Natural killer cell treated with Interleukin-12 subunit alpha and Interleukin-12 subunit beta and Interleukin-15 and Interleukin-18, amount 100 ng/mL, for 72 hours (primary cell): ENCODE measurements around the gene COMMD6. TPM values are rescaled to one million over a fixed set of nuclear protein-coding genes. Genes with fewer than 3 reads are reported as not detected.

Experiments used
- ATAC-seq, 2 donors: fragments of 150-1000 bp; cut with Tn5 transposase in 1 of 2; sonication (Bioruptor Pico), chemical (Tn5 transposase) in 1 of 2; 2 replicates each; pipeline ENCODE4 v1.10.0; 2021
- DNase-seq: peaks from one replicate; pipeline ENCODE4 v3.0.0; 2022; ENCODE audit warnings: low spot score
- H3K27ac Mint-ChIP-seq, 2 donors: 1 replicate in 1 of 2; 2 replicates in 1 of 2; pipeline ENCODE4 v1.8.0; 2022; ENCODE audit warnings: mixed read lengths in 2 of 2, mild to moderate bottlenecking in 1 of 2, moderate library complexity in 1 of 2
- H3K27me3 Mint-ChIP-seq, 2 donors: 1 replicate in 1 of 2; 2 replicates in 1 of 2; pipeline ENCODE4 v1.8.0; 2022; ENCODE audit warnings: mixed read lengths in 2 of 2
- H3K36me3 Mint-ChIP-seq: one replicate; pipeline ENCODE4 v1.8.0; 2022; ENCODE audit warnings: mixed read lengths
- H3K4me1 Mint-ChIP-seq, 2 donors: 1 replicate in 1 of 2; 2 replicates in 1 of 2; pipeline ENCODE4 v1.8.0; 2022; ENCODE audit warnings: low read depth in 2 of 2, mixed read lengths in 2 of 2, mild to moderate bottlenecking in 1 of 2
- H3K4me3 Mint-ChIP-seq: one replicate; pipeline ENCODE4 v1.8.0; 2022; ENCODE audit warnings: mixed read lengths
- H3K9me3 Mint-ChIP-seq: 2 replicates; pipeline ENCODE4 v1.8.0; 2022; ENCODE audit warnings: mixed read lengths
- total RNA-seq, 2 donors: library from RNA; stranded (reverse); gene quantifications; one replicate each; pipeline ENCODE4 v1.2.3, GENCODE V29; 2022

Gene COMMD6
- total RNA-seq = 10 to 100 TPM; 65.4 to 89.6 TPM

DNA sequence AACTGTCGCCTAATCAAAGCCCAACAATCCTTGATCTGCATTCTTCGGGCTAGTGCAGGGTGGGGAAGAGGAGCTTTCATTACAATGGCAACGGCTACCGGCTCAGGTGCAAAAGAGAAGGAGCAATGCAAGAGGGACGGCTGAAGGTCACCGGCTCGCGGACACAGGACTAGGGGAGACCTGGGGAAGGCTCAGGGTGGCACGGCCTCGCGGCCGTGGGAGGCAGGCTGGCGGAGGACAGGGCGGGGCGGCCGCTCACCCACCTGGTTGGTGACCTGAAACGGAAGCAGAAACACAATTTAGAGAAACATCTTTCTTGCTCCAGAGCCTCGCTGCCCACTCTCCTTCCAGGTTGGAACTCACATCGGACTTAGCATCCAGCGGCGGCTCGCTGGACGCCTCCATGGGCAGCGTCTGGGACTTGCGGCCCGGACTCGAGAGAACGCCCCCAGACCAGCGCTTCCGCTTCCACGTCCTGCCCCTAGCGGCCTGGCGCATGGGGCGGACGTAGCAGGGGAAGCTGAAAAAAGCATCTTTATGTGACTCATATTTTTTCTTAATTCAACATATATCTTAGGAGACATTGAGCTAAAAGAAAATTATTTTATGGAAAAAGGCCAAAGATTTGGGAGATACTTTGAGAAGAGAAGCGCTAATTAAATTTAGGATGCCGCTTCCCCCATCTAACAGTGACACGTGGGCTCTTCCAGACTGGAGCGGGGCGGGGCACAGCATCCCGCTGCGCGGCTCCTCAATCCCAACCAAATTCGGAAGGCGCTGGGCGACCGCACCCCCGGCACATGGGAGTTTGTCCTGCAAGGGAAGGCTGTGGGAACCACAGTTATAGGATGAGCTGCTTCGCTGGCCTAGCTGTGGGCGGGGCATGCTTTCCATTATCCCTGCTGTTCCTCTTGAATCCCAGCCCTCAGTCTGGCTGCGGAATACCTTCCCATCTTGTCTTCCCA lies at the start of gene COMMD6:
Gene COMMD6 (minus strand): TSS at position 441 of the 965 bp plus-strand sequence. CDS start 36 bp downstream, at position 405.
- ATAC-seq = peak; percentile 97
- peak within 1 kb of the TSS; percentile 99 for H3K4me3 Mint-ChIP-seq
- DNase-seq = peak; percentile 83
- peak within 1 kb of the TSS; percentile 89 to 90 for H3K27ac Mint-ChIP-seq
- H3K9me3 Mint-ChIP-seq = no peaks in the 10 kb centered on the region
- H3K4me1 Mint-ChIP-seq = peaks cover 28 to 35% of the 10 kb centered on the region in 2 donors
- H3K27me3 Mint-ChIP-seq = no peaks in the 10 kb centered on the region
- H3K36me3 Mint-ChIP-seq = peaks cover 11% of the 10 kb centered on the region

DNA sequence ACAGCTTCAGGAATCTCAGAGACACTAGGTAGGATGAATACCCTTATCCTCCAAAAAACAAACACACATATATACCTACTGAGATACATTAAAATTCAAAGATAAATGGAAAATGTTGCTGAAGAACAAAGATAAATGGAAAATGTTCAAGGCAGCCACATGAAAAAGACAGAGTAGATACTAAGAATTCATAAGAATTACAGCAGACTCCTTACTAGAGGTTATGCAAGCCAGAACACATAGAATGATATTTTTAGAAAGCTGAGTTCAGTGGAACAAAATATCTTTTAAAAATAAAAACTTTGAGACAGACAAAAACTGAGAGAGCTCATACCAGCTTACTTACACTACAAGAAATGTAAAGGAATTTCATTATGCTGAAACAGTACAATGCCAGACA lies 47.5 kb upstream of the COMMD6 start:
- Mint-ChIP-seq H3K36me3 (peaks cover 27% of the 10 kb centered on the region), H3K9me3 (no peaks in the 10 kb centered on the region), H3K27me3 (no peaks in the 10 kb centered on the region), H3K4me1 (peaks cover 0 to 4% of the 10 kb centered on the region in 2 donors), H3K27ac (no peak overlapping the region), H3K4me3 (no peak overlapping the region)
- no peak for DNase-seq
- no peak for ATAC-seq

DNA sequence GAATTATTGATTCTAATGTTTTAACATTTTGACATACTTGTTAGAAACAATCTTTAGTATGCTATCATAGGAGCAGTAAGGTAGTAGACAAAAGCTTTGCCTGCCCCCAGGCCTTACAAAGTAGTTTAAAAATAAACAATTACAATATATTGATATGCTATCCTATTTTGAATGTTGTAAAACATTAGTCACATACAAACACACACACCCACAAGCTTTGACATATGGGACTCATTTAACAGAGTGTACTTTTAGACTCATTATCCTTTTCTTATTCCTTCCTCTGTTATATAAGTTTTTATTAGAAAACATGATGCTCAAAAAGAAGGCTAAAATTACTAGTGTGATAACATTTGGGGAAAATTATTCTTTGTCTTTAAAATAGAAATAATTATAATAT lies 45.5 kb upstream of the COMMD6 start:
- Mint-ChIP-seq H3K27ac (no peak overlapping the region), H3K9me3 (no peaks in the 10 kb centered on the region), H3K4me3 (no peak overlapping the region), H3K36me3 (peaks cover 22% of the 10 kb centered on the region), H3K4me1 (peaks cover 0 to 4% of the 10 kb centered on the region in 2 donors), H3K27me3 (no peaks in the 10 kb centered on the region)
- DNase-seq (no peak), ATAC-seq (no peak)

DNA sequence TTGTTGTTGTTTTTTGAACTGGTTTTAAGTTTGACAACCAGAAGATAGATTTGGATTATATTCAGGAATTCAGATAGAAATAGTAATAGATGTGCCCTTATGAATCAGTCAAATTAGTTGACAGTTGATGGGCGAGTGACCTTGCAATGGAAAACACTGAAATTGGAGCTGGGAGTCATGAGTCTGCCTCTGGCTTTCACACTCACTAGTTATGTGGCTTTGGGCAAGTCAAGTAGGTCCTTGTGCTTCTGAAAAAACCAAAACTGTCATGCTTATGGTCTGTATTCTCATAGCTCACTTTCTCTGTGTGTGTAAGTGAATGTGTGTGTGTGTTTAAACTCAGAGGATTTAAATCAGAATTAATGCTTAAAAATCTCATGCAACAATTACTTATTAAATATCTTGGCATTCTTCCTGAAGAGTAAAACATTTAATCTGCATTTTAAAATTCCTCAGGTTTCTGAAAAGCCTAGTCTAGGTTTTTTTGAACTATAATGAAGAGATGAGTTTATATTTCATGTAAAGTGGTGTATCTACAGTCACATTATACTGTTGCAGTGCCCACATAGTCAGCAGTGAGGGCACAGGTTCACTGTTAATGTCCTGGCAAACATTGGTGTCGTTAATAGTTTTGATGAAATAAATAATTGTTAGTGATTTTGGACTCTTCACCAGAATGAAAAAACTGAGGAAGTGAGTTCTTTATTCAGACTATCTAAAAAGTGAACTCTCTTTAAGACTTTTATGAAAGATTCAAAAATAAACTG lies 44.4 kb upstream of the COMMD6 start:
- ATAC-seq (no peak), DNase-seq (no peak)
- Mint-ChIP-seq H3K9me3 (no peaks in the 10 kb centered on the region), H3K4me1 (peaks cover 0 to 4% of the 10 kb centered on the region in 2 donors), H3K27me3 (no peaks in the 10 kb centered on the region), H3K27ac (no peak overlapping the region), H3K36me3 (peaks cover 22% of the 10 kb centered on the region), H3K4me3 (no peak overlapping the region)

DNA sequence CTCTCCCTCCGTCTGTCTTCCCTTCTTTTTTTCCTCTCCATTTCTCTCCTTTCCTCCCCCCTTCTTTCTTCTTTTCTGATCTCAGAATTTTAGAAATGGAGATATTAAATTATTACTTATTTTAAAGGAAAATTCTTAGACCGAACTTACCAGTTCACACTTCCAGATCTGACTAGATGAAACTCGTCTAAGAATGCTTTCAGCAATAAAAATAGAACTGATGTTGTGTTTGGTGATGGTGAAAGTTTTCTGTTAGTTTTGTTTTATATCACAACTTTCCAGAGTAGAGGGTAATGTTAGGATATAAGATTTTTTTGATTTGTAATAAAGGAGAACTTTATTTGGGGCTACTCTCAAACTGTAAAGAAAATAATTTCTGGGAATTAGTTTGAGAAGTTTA lies 41.9 kb upstream of the COMMD6 start:
- no peak overlapping the region for H3K27ac Mint-ChIP-seq
- peaks cover 0 to 4% of the 10 kb centered on the region in 2 donors for H3K4me1 Mint-ChIP-seq
- ATAC-seq (no peak), DNase-seq (no peak)
- H3K36me3 Mint-ChIP-seq = peaks cover 25% of the 10 kb centered on the region
- no peaks in the 10 kb centered on the region for H3K27me3 Mint-ChIP-seq
- H3K4me3 Mint-ChIP-seq = no peak overlapping the region
- no peaks in the 10 kb centered on the region for H3K9me3 Mint-ChIP-seq

DNA sequence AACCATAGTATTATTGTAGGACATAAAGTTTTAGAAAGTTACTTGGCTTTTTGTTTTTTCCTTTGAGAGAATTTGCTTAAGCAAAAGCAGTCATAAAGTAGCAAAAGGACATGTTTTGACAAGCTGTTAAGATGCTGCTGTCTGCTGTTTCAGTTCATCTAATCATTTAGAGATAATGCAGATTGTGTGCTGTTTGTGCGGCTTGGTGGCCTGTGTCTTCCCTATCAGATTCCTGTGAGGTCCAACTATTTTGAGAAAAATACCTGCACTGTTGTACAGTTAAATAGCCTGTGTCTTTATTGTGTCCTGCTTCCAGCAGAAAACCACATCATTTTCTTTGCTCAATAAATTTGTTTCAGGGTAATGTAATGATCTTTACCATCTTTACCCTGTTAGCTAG lies 31.9 kb upstream of the COMMD6 start:
- no peak overlapping the region for H3K27ac Mint-ChIP-seq
- H3K4me3 Mint-ChIP-seq = no peak overlapping the region
- H3K27me3 Mint-ChIP-seq = no peaks in the 10 kb centered on the region
- no peaks in the 10 kb centered on the region for H3K4me1 Mint-ChIP-seq
- ATAC-seq = no peak
- H3K36me3 Mint-ChIP-seq = peaks cover 40% of the 10 kb centered on the region
- no peaks in the 10 kb centered on the region for H3K9me3 Mint-ChIP-seq
- DNase-seq = no peak

DNA sequence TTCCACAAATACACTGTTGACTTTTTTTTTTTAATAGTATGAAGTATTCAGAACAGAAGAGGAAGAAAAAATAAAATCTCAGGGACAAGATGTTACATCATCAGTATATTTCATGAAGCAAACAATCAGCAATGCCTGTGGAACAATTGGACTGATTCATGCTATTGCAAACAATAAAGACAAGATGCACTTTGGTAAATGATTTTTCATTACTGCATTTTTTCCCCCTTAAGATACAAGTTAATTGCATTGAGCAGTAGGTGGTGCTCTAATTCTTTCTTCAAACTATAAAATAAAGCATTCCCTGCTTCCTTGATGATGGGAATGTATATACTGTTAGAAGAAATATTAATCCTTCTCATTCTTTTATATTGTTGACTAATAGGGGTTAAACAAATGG lies 29.0 kb upstream of the COMMD6 start:
- Mint-ChIP-seq H3K4me1 (no peaks in the 10 kb centered on the region), H3K27me3 (no peaks in the 10 kb centered on the region), H3K27ac (no peak overlapping the region), H3K4me3 (no peak overlapping the region), H3K9me3 (no peaks in the 10 kb centered on the region), H3K36me3 (peaks cover 19% of the 10 kb centered on the region)
- ATAC-seq = no peak
- DNase-seq = no peak

GRCh38 chr13:75558145-75558840 lies 20.7 kb upstream of the COMMD6 start:
- Mint-ChIP-seq H3K4me1 (peaks cover 16 to 25% of the 10 kb centered on the region in 2 donors), H3K27me3 (no peaks in the 10 kb centered on the region), H3K27ac (peak overlapping the region in 1 of 2 donors; percentile 73), H3K36me3 (peaks cover 21% of the 10 kb centered on the region), H3K4me3 (no peak overlapping the region), H3K9me3 (peaks cover 3% of the 10 kb centered on the region)
- no peak for ATAC-seq
- DNase-seq = no peak

- Mint-ChIP-seq H3K4me3 (no peak overlapping the region), H3K27me3 (no peaks in the 10 kb centered on the region), H3K27ac (no peak overlapping the region), H3K4me1 (peaks cover 19 to 30% of the 10 kb centered on the region in 2 donors), H3K36me3 (peaks cover 24% of the 10 kb centered on the region), H3K9me3 (peaks cover 3% of the 10 kb centered on the region)
- DNase-seq (no peak), ATAC-seq (no peak)
Observed at GRCh38 chr13:75556961-75557360, 19.3 kb upstream of the COMMD6 start.

GRCh38 chr13:75555836-75556235 lies 18.2 kb upstream of the COMMD6 start:
- Mint-ChIP-seq H3K36me3 (peaks cover 24% of the 10 kb centered on the region), H3K4me1 (peaks cover 24 to 38% of the 10 kb centered on the region in 2 donors), H3K27ac (no peak overlapping the region), H3K27me3 (no peaks in the 10 kb centered on the region), H3K4me3 (no peak overlapping the region), H3K9me3 (peaks cover 3% of the 10 kb centered on the region)
- ATAC-seq (no peak), DNase-seq (no peak)

DNA sequence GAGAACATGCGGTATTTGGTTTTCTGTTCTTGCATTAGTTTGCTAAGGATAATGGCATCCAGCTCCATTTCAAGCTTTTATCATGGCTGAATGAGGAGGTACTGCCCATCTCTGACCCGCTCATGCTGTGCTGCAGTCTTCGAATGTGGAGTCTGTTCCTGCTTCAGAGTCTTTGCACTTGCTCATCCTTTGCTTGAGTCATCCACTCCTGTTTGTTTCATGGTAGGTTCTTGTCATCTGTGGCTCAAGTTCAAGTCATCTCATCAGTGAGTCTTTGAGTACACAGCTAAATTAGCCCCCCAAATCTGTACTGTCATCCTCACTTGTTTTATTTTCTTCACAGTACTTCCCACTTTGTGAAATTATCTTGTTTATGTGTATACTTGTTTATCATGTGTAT lies 17.3 kb upstream of the COMMD6 start:
- ATAC-seq (peak in 1 of 2 donors; percentile 51), DNase-seq (no peak)

DNA sequence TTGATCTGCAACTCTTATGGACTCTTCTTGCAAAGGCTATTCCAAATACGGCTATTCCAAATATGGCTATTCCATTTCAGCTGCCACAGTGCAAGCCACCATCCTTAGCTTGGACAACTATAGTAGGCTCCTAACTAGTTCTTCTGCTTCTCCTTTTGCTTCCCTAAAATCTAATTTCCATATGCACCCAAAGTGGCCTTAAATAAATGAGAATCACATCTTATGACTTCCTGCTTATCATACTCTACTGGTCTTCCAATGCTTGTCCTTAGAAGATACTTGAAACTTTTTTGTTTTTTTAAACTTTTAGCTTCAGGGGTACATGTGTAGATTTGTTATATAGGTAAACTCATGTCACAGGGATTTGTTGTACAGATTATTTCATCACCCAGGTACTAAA lies 16.8 kb upstream of the COMMD6 start:
- Mint-ChIP-seq H3K36me3 (peaks cover 29% of the 10 kb centered on the region), H3K4me1 (peaks cover 33 to 44% of the 10 kb centered on the region in 2 donors), H3K27ac (no peak overlapping the region), H3K4me3 (no peak overlapping the region), H3K9me3 (peaks cover 3% of the 10 kb centered on the region), H3K27me3 (no peaks in the 10 kb centered on the region)
- ATAC-seq (no peak), DNase-seq (no peak)

More for the DNA sequence above, 17.3 kb upstream of the COMMD6 start:
- Mint-ChIP-seq H3K36me3 (peaks cover 28% of the 10 kb centered on the region), H3K9me3 (peaks cover 3% of the 10 kb centered on the region), H3K27ac (no peak overlapping the region), H3K27me3 (no peaks in the 10 kb centered on the region), H3K4me3 (no peak overlapping the region), H3K4me1 (peaks cover 33 to 43% of the 10 kb centered on the region in 2 donors)

DNA sequence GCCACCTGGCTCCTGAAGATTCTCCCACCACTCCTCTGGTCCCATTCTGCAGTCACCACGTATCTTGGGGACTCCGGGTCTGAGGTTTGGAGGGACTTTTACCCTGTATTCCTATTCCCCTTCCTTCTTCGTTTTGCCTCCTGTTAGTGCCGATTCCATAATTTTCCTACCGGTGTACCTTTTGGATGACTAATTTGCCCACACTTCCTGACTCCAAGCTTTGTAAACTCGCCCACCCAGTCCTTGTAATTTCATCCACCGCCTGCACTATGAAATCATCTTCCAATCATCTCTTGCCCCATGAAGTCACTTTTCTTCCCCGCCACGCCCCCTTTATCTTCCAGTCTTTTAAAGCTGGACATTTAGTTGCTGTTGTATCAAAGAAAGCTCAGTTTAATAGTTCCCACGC lies 12.5 kb upstream of the COMMD6 start:
- DNase-seq (no peak), ATAC-seq (no peak)
- H3K27me3 Mint-ChIP-seq = peaks cover 0 to 2% of the 10 kb centered on the region in 2 donors
- peaks cover 27% of the 10 kb centered on the region for H3K36me3 Mint-ChIP-seq
- peak overlapping the region; percentile 87 to 95 for H3K27ac Mint-ChIP-seq
- H3K4me1 Mint-ChIP-seq = peaks cover 34 to 46% of the 10 kb centered on the region in 2 donors
- peak overlapping the region; percentile 96 for H3K4me3 Mint-ChIP-seq
- no peaks in the 10 kb centered on the region for H3K9me3 Mint-ChIP-seq
